HepG2 (cell line): ENCODE results near the gene SIAH2. TPM values are rescaled to one million over a fixed set of nuclear protein-coding genes. Genes with fewer than 3 reads are reported as not detected.
A peak's percentile ranks its signal among the peaks of the same experiment; 100 is the strongest.

Experiments
- CBX5 ChIP-seq: sonication (generic); formaldehyde crosslinking; IDR thresholded peaks from 2 replicates; pipeline ENCODE4 v1.4.0; 2020; ENCODE audit warnings: missing genetic modification reagents, borderline replicate concordance
- CEBPG ChIP-seq: IDR thresholded peaks from 2 replicates; pipeline ENCODE4 v1.6.1; 2016
- E2F1 ChIP-seq: sonication (generic); formaldehyde crosslinking; IDR thresholded peaks from 2 replicates; pipeline ENCODE4 v1.5.0; 2020; ENCODE audit warnings: missing genetic modification reagents
- FOSL1 ChIP-seq: sonication (generic); formaldehyde crosslinking; IDR thresholded peaks from 2 replicates; pipeline ENCODE4 v1.9.0; 2021; ENCODE audit warnings: missing genetic modification reagents, borderline replicate concordance
- KAT2B ChIP-seq: fragments of 150-350 bp; IDR thresholded peaks from 2 replicates; pipeline ENCODE4 v1.6.1; 2014; ENCODE audit warnings: low read depth, low read length, borderline replicate concordance
- KDM5A ChIP-seq: fragments of 200-600 bp; sonication (generic); IDR thresholded peaks from 2 replicates; pipeline ENCODE4 v1.7.0; 2018; ENCODE audit warnings: antibody characterized with exemption, mild to moderate bottlenecking, low read length, borderline replicate concordance
- MATR3 ChIP-seq: sonication (generic); formaldehyde crosslinking; IDR thresholded peaks from 2 replicates; pipeline ENCODE4 v1.4.0; 2020; ENCODE audit warnings: missing genetic modification reagents
- NFAT5 ChIP-seq: sonication (generic); formaldehyde crosslinking; IDR thresholded peaks from 2 replicates; pipeline ENCODE4 v1.4.0; 2020; ENCODE audit warnings: missing genetic modification reagents
- NRL ChIP-seq: sonication (generic); formaldehyde crosslinking; IDR thresholded peaks from 2 replicates; pipeline ENCODE4 v1.5.0; 2020; ENCODE audit warnings: missing genetic modification reagents, mild to moderate bottlenecking, moderate library complexity, borderline replicate concordance
- SRSF1 ChIP-seq: fragments of 200-400 bp; formaldehyde crosslinking; optimal IDR thresholded peaks from 2 replicates; pipeline ENCODE3; 2017; ENCODE audit warnings: mild to moderate bottlenecking, low read depth, low read length, moderate library complexity
- SRY ChIP-seq: sonication (generic); formaldehyde crosslinking; IDR thresholded peaks from 2 replicates; pipeline ENCODE4 v1.8.0; 2022; ENCODE audit warnings: mild to moderate bottlenecking, missing genetic modification reagents
- YEATS2 ChIP-seq: sonication (generic); formaldehyde crosslinking; IDR thresholded peaks from 2 replicates; pipeline ENCODE4 v1.4.0; 2020; ENCODE audit warnings: missing genetic modification reagents, borderline replicate concordance
- ZMYM3 ChIP-seq: sonication (generic); formaldehyde crosslinking; IDR thresholded peaks from 2 replicates; pipeline ENCODE4 v1.5.1; 2020; ENCODE audit warnings: mild to moderate bottlenecking, missing genetic modification reagents
- ZNF205 ChIP-seq: IDR thresholded peaks from 2 replicates; pipeline ENCODE4 v1.6.1; 2018; ENCODE audit warnings: missing biosample characterization, missing genetic modification reagents
- ZNF414 ChIP-seq: sonication (generic); formaldehyde crosslinking; IDR thresholded peaks from 2 replicates; pipeline ENCODE4 v1.5.0; 2020; ENCODE audit warnings: missing genetic modification reagents
- ZNF564 ChIP-seq: sonication (generic); formaldehyde crosslinking; IDR thresholded peaks from 2 replicates; pipeline ENCODE4 v1.8.1; 2023; ENCODE audit warnings: mild to moderate bottlenecking, missing genetic modification reagents
- ZNF629 ChIP-seq: sonication (generic); formaldehyde crosslinking; conservative IDR thresholded peaks from 2 replicates; pipeline ENCODE4 v1.5.0; 2020; ENCODE audit warnings: missing genetic modification reagents
- ZNF770 ChIP-seq: sonication (generic); formaldehyde crosslinking; IDR thresholded peaks from 2 replicates; pipeline ENCODE4 v1.5.0; 2020; ENCODE audit warnings: mild to moderate bottlenecking, missing genetic modification reagents
- ZZZ3 ChIP-seq: sonication (generic); formaldehyde crosslinking; IDR thresholded peaks from 2 replicates; pipeline ENCODE4 v1.4.0; 2020; ENCODE audit warnings: missing genetic modification reagents, mild to moderate bottlenecking, borderline replicate concordance
- polyA plus RNA-seq, 8 experiments: library from polyadenylated mRNA; depleted of rRNA in 3 of 8; stranded (reverse) in 7 of 8; unstranded in 1 of 8; fragments of >200 nt; fragmentation: Illumina TruSeq in 4 of 8; extraction: Trizol in 4 of 8; gene quantifications; 2 replicates each; pipeline versions ENCODE4 v1.2.1 to v1.2.3, GENCODE V29; 2011 to 2016; ENCODE audit warnings: low read depth in 4 of 8, missing spikeins in 1 of 8, mixed read lengths in 1 of 8; ENCODE audit not compliant: insufficient read depth in 1 of 8
- total RNA-seq, 5 experiments: library from RNA; depleted of rRNA; stranded (reverse); fragments of >200 nt; fragmentation: Illumina TruSeq; extraction: Trizol; gene quantifications; 2 replicates each; pipeline ENCODE4 v1.2.3, GENCODE V29; 2016; ENCODE audit warnings: low read depth in 1 of 5

Gene SIAH2
- total and polyA plus RNA-seq, 2 of the 13 experiments (the other 11 are each of a cell fraction or from before 2014, with no cell fraction given): 71.8 to 117 TPM

GRCh38 chr3:150737874-150738679 is 24.9 kb downstream of the SIAH2 start (continued):
- TF ChIP-seq NFAT5 (CRISPR knock-in tag) (no peak), ZMYM3 (CRISPR knock-in tag) (peak; percentile 47; the same call in 1 of the 2 replicates), KDM5A (no peak), E2F1 (CRISPR knock-in tag) (no peak), ZNF205 (CRISPR knock-in tag) (0 out of 2 replicates have a peak, but pooled peaks have one; percentile 45), SRY (CRISPR knock-in tag) (no peak), ZNF629 (CRISPR knock-in tag) (no peak), ZNF564 (CRISPR knock-in tag) (no peak), CBX5 (CRISPR knock-in tag) (peak; percentile 58; the same call in 1 of the 2 replicates), MATR3 (no peak), YEATS2 (CRISPR knock-in tag) (no peak), NRL (CRISPR knock-in tag) (no peak), SRSF1 (no peak), ZNF414 (CRISPR knock-in tag) (no peak), ZZZ3 (no peak), CEBPG (CRISPR knock-in tag) (peak; percentile 62), FOSL1 (CRISPR knock-in tag) (peak; percentile 88; the same call in 1 of the 2 replicates), ZNF770 (0 out of 2 replicates have a peak, but pooled peaks have one; percentile 23), KAT2B (no peak; the same call in 1 of the 2 replicates)
